Renal pelvis (tissue), 3 donors: Measurements from ENCODE around the gene SELENOM. TPM values are rescaled to one million over a fixed set of nuclear protein-coding genes. Genes with fewer than 3 reads are reported as not detected.

ENCODE experiments used
- polyA plus RNA-seq, 3 donors: library from polyadenylated mRNA; unstranded; fragments of 120-200 nt; gene quantifications; one replicate each; pipeline ENCODE4 v1.2.1, GENCODE V29; 2013; ENCODE audit not compliant: insufficient read length in 3 of 3

The SELENOM gene
- polyA plus RNA-seq, 3 donors: 7.6 to 13.5 (median 9.3) TPM

Other genes with a start within 250 kb of the SELENOM start
- gene MORC2, start 138.8 kb downstream of the SELENOM start, polyA plus RNA-seq: 10 to 100 TPM; 31.6 to 41.7 (median 35.2) TPM
- 100 to 1,000 TPM; 191 to 205 (median 200) TPM for gene TUG1, start 138.3 kb downstream of the SELENOM start, polyA plus RNA-seq
- 10 to 100 TPM; 42.3 to 56.5 (median 47.5) TPM for gene SMTN, start 26.2 kb downstream of the SELENOM start, polyA plus RNA-seq
- gene INPP5J, start 15.4 kb upstream of the SELENOM start, polyA plus RNA-seq: 1 to 10 TPM; 4.2 to 6.1 (median 5.8) TPM
- gene PLA2G3, start 32.9 kb upstream of the SELENOM start, polyA plus RNA-seq: under 1 TPM; 0.16 to 0.21 (median 0.19) TPM
- 10 to 100 TPM; 52.6 to 56.8 (median 53.1) TPM for gene RNF185, start 52.6 kb upstream of the SELENOM start, polyA plus RNA-seq
- gene LIMK2, start 104.7 kb upstream of the SELENOM start, polyA plus RNA-seq: 10 to 100 TPM; 47.6 to 68.8 (median 67.3) TPM
- 10 to 100 TPM; 11.3 to 14.9 (median 14.5) TPM for gene PIK3IP1, start 184.9 kb upstream of the SELENOM start, polyA plus RNA-seq
- 10 to 100 TPM; 78.5 to 84.4 (median 81.1) TPM for gene PATZ1, start 238.8 kb upstream of the SELENOM start, polyA plus RNA-seq